DND-41 (cell line): ENCODE measurements around the gene SOWAHC.

ENCODE experiments used
- EZH2 ChIP-seq: IDR thresholded peaks from 3 replicates; pipeline ENCODE4 v1.6.1; 2012; ENCODE audit warnings: borderline replicate concordance, low read depth, mild to moderate bottlenecking, moderate library complexity, low read length, inconsistent platforms; ENCODE audit not compliant: severe bottlenecking
- TF ChIP-seq, protein P1 (sequence below): IDR thresholded peaks from 2 replicates; pipeline ENCODE4 v1.5.1; 2012; ENCODE audit warnings: borderline replicate concordance, low read length, moderate library complexity, mild to moderate bottlenecking; ENCODE audit not compliant: poor library complexity, severe bottlenecking; ENCODE audit errors: extremely low read depth

DNA sequence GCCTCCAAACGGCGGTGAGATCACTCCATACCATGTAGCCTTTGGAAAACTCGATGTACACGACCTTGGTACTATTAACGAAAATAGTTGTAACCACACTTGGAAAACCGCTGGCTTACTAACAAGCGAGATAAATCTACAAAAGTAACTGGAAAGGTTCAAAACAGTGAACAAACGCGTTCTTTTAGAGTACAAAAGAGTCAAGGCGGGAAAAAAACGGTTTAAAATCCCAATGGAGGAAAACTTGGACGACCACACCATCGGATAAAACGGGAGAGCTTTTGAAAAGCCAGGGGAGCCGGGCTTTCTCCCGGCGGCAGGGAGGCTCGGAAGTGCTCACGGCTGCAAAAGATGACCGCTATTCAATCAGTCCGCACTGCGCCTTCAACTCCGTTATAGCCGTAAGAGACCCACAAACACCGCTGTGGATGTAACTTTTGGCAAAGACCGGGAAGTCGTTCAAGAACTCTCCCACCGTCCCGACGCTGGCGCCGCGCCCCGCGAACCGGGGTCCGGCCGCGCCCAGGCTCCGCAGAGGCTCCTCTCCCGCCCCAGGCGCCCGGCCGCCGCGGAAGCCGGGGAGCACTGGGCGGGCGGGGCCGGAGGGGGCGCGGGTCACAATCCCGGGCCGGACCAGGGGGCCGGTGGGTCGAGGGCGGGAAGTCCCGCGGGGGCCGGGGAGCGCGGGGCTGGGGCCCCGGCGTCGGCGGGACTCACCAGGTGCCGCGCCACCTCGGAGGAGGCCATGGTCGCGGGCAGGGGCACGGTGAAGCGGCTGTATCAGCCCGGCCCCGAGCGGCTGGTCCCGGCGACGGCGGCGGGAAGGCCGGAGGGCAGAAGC, 863 bp upstream of the SOWAHC start:
- TF ChIP-seq, protein P1, sequence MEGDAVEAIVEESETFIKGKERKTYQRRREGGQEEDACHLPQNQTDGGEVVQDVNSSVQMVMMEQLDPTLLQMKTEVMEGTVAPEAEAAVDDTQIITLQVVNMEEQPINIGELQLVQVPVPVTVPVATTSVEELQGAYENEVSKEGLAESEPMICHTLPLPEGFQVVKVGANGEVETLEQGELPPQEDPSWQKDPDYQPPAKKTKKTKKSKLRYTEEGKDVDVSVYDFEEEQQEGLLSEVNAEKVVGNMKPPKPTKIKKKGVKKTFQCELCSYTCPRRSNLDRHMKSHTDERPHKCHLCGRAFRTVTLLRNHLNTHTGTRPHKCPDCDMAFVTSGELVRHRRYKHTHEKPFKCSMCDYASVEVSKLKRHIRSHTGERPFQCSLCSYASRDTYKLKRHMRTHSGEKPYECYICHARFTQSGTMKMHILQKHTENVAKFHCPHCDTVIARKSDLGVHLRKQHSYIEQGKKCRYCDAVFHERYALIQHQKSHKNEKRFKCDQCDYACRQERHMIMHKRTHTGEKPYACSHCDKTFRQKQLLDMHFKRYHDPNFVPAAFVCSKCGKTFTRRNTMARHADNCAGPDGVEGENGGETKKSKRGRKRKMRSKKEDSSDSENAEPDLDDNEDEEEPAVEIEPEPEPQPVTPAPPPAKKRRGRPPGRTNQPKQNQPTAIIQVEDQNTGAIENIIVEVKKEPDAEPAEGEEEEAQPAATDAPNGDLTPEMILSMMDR, result no peak
- TF ChIP-seq EZH2, result no peak
